Superior temporal gyrus (tissue), 1 donor: Measurements from ENCODE around the gene INTS7.

Experiments used
- DNase-seq: peaks from one replicate; pipeline ENCODE4 v3.0.0-alpha.2; 2016; ENCODE audit errors: extremely low spot score

Gene INTS7

DNA sequence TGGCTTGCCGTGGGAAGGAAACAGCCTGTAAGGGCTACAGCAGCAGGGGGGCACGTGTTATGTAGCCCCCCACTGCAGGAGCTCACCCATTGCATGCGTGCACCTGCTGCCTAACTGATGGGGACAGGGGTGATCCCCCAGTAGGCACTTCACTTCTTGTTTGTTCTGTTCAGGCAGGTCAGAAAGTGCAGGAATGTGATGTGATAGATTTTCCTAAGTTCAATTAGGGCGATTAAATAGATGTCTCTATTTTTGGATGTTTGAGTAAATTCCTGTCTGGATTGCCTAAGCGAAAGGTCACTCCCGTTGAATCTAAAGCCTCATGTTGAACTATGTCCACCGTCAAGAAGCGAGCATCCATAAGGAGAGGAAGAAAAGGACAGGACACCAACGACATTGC lies 126.0 kb downstream of the INTS7 start:
- no peak for DNase-seq

DNA sequence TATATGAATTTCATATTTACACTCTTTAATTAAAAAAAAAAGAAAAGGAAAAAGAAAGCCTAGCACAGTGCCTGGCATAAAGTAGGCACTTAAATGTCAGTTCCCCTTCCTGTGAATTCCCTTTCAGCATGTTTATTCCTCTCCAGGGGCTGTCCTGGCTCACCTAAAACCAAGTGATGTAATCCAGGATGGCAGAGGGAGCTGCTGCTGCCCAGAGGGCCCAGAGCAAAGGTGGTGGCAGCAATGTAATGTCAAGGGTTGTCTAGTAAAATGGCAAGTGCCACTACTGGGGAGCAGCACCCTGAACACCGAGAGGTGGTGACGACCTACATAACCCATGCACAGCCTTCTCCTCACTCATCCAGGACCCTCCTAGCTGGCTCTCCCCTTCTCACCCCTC lies 126.4 kb downstream of the INTS7 start:
- DNase-seq, result no peak

DNA sequence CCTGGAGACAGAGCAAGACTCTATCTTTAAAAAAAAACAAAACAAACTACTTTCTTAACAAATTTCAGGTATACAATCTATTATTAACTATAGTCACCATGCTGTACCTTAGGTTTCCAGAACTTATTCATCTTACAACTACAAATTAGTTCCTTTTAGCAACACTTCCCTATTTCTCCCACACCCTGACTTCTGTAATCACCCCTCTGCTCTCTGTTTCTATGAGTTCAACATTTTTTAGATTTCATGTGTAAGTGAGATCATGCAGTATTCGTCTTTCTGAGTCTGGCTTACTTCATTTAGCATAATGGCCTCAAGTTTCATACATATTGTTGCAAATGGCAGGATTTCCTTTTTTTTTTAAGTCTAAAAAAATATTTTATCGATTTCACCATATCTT lies 126.9 kb downstream of the INTS7 start:
- no peak for DNase-seq

DNA sequence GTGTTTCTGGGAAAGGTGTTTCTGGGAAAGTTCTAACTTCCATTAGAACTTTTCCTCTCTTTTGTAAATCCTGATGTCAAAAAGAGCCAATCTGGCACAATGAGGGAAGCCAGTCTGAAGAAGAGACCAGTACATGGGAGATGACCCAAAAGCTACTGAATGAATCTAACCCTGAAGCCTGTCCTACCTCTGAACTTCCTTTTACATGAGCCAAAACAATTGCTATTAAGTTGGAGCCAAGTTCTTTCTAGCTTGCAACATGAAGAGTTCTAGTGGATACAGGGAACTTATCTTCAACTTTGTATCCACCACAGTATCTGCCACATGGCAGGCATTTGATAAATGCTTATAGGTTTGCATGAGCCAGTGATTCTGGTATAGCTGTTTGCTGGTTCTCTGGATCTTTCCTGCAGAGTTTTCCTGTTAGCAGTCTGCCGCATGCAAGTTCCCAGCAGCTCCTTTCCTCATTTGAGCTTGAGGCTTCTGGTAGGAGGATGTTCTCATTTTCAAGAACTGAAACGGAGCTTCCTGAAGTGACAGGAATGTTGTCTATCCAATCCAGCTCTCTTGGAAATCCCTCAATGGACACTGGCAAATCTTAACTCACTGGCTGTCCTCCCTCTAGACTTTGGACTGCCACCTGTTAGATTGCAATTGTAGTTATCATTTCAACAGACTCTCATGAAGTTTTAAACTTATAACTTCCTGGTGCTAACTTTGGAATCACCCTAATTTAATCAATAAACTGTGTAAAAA lies 131.7 kb downstream of the INTS7 start:
- DNase-seq, result no peak

DNA sequence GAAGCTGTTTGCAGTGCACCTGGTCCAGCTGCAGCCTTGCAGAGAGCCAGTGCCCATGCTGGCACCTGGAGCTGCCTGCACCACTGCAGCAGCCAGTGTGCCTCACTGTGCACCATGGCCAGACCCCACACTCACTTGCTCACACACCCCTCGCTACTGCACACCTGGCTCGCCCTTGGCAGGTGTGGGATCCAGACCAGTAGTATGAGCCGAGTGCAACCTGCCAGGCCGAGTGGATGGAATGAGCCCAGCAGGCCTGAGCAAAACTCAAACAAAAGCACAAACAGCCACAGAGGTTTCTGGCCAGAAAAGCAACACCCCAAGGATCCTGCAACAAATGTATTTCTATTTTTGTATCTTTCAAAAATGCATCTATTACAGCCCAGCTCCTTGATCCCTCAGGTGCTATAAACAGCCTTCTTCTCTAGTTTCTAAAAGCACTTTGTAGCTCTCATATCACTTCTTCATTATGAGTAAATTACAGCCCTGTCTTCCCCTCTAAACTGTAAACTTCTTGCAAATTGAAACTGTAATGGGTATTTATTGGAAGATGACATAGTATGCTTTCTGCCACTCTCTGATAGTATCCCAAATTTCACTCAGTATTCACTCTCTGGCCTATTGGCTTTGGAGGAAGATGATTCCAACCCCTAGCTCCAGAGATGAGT lies 132.6 kb downstream of the INTS7 start:
- DNase-seq, result no peak

DNA sequence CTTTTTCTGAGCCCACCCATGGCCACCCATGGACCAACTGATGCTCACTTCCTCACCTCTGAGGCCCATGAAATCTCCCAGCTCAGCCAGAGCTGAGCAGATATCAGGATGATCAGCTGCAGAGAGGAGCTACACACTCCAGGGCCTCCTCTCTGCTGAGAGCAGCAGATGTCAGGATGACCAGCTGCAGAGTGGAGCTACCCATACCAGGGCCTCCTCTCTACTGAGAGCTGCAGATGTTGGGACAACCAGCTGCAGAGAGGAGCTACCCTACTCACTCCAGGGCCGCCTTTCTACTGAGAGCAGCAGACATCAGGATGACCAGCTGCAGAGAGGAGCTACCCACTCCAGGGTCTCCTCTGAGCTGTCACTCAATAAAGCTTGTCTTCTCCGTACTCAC lies 133.4 kb downstream of the INTS7 start:
- DNase-seq, result no peak

DNA sequence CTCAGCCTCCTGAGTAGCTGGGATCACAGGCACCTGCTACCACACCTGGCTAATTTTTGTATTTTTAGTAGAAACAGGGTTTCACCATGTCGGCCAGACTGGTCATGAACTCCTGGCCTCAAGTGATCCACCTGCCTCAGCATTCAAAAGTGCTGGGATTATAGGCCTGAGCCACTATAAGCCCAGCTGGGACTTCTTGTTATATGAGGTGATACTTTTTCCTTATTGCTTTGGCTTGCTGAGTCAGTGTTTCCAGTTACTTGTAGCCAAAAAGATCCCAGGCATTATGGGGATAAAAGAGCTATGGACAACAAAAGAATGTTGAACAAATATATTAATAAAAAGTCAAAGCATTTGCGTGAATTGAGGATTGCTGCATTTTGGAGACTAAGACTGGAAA lies 134.9 kb downstream of the INTS7 start:
- DNase-seq, result no peak

DNA sequence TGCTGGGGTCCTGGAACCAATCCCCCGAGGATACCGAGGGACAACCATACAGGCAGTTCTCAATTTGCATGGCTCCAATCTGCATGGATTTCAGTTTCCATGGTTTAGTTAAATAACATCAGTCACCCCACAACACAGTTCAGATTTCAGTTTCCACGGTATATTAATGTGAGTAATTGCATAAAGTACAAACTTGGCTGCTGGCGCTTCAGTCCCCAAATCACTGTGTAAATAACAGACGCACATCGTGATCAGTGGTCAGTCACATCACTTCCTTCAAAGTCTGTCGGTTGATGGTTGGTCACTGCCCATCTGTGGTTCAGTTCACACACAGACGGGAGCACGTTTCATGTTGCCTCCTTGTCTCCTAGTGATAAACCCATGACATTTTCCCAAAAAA lies 138.4 kb downstream of the INTS7 start:
- no peak for DNase-seq

DNA sequence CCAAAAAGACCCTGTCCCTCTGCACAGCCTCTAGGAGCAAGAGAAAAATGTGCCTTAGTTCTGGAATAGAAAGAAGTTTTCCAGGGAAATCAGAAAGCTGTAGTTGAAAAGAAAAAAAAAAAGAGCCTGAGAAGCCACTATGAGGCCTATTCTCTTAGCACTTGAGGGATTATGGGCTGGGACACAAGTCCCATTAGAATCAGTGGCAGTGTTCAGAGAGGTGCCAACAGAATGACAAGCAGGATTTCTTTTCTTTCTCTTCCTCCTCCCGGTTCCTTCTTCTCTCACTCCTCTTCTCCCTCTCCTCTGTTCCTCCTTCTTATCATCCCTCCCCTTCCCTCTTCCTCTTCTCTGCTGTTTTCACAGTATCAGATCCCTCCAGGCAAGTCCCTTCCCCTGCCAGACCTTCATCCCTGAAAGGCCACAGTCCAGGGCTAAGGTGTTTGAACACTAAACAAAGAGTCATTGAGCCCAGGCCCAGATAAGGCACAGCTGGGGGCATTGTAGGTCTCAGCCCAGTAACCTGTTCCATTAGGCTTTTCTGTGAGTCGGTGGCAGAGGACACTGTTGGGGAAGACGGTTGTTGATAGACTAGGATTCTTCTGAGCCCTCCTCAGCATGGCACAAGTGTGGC lies 140.1 kb downstream of the INTS7 start:
- no peak for DNase-seq

DNA sequence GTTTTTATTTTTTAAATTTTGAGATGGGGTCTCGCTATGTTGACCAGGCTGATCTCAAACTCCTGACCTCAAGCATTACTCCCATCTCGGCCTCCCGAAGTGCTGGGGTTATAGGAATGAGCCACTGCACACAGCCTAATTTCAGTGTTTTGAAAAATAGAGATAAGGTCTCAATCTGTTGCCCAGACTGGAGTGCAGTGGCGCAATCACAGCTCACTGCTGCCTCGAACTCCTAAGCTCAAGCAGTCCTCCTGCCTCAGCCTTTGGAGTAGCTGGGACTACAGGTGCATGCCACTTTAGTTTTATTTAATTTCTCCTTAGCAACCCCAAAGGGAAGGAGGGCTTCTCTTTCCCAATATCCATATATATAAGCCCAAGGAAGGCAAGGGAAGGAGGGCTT lies 141.0 kb downstream of the INTS7 start:
- no peak for DNase-seq

DNA sequence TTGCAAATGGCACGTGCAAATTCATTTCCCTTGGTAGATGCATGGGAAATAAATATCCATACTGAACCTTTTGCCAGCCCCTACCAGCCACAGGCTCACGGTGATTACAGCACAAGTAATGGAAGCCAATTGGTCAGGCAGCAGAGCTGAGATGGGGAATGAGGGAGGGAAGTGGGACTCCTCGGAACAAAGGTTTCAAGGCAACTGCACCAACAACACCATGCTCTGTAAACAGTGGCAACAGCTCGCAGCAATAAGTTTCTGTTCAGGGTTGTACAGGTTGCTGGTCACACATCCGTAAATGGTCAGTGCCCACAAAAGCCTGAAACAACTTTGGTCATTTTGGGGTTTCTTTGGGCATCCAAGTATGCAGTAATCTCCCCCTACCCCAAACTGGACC lies 142.1 kb downstream of the INTS7 start:
- no peak for DNase-seq

DNA sequence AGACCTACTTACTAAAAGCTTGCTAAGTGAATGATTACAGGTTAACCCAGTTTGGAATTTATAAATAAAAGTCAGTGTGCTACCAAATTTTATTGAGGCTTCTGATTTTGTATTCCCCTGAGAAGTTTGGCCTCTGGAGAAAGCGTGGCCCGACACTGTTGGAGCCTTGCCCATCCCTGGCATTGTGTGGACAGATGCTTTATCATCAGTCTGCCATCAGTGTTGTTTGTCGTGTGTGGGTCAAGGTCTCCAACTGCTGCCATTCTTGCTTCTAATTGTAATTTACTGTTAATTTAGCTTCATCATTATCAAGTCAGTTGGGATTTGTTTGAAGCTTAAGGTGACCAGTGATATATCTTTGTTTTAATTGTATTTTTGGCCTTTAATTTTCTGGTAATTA lies 142.8 kb downstream of the INTS7 start:
- DNase-seq, result no peak

DNA sequence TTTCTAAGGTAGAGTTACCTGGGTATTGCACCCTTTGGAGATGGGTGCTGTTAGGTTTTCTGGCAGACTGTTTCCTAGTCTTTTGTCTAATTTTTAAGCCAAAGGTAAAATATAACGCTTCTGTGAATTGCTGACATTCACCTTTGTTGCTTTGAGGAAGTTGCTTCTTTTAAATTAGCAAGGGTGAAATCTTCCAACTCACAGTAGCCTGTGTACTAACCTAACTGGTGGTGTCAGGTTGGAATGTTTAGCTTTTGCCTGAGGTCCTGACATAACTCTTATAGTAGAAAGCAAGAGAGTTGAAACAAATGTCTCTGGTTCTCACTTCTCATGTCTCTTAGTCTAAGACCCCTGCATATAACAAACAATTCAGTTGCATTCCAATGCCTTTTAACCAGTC lies 143.6 kb downstream of the INTS7 start:
- no peak for DNase-seq
